Neural progenitor cell (in vitro differentiated cells): Measurements from ENCODE around the gene PDLIM1. TPM values are rescaled to one million over a fixed set of nuclear protein-coding genes. Genes with fewer than 3 reads are reported as not detected.

Experiments used
- DNase-seq: peaks from one replicate; pipeline ENCODE4 v3.0.0-alpha.2; 2016; ENCODE audit warnings: low spot score
- H2AFZ ChIP-seq: fragments of 200-600 bp; sonication (generic); replicated peaks from 2 replicates; pipeline ENCODE4 v1.6.1; 2016; ENCODE audit warnings: antibody characterized with exemption
- H3F3A ChIP-seq: fragments of 200-600 bp; sonication (generic); 2 replicates; pipeline ENCODE4 v1.6.1; 2016; ENCODE audit warnings: antibody characterized with exemption, low read depth
- H3K27ac ChIP-seq: fragments of 200-600 bp; sonication (generic); 2 replicates; pipeline ENCODE4 v1.5.1; 2016; ENCODE audit warnings: mild to moderate bottlenecking
- H3K27me3 ChIP-seq: fragments of 200-600 bp; sonication (generic); 2 replicates; pipeline ENCODE4 v1.6.1; 2016; ENCODE audit warnings: mild to moderate bottlenecking, moderate library complexity
- H3K36me3 ChIP-seq: fragments of 200-600 bp; sonication (generic); 2 replicates; pipeline ENCODE4 v1.5.1; 2016
- H3K4me1 ChIP-seq: fragments of 200-600 bp; sonication (generic); 2 replicates; pipeline ENCODE4 v1.6.1; 2016; ENCODE audit warnings: mixed run types
- H3K4me2 ChIP-seq: fragments of 200-600 bp; sonication (generic); 2 replicates; pipeline ENCODE4 v1.6.1; 2016
- H3K4me3 ChIP-seq: fragments of 200-600 bp; sonication (generic); 2 replicates; pipeline ENCODE4 v1.5.1; 2016
- H3K79me2 ChIP-seq: fragments of 200-600 bp; sonication (generic); 2 replicates; pipeline ENCODE4 v1.6.1; 2016; ENCODE audit warnings: low read depth
- H3K9ac ChIP-seq: fragments of 200-600 bp; sonication (generic); 2 replicates; pipeline ENCODE4 v1.6.1; 2016
- H3K9me3 ChIP-seq: fragments of 200-600 bp; sonication (generic); 2 replicates; pipeline ENCODE4 v1.5.1; 2016; ENCODE audit warnings: low read depth
- H4K20me1 ChIP-seq: fragments of 200-600 bp; sonication (generic); 2 replicates; pipeline ENCODE4 v1.6.1; 2016; ENCODE audit warnings: low read depth
- H3K27ac Mint-ChIP-seq: 3 replicates; pipeline ENCODE4 v1.8.0; 2021; ENCODE audit warnings: mixed read lengths
- H3K27me3 Mint-ChIP-seq: 2 replicates; pipeline ENCODE4 v1.8.0; 2022; ENCODE audit warnings: low read depth, mild to moderate bottlenecking, inconsistent platforms, moderate library complexity, mixed read lengths; ENCODE audit not compliant: insufficient read depth
- H3K36me3 Mint-ChIP-seq: 3 replicates; pipeline ENCODE4 v1.8.0; 2021; ENCODE audit warnings: mixed read lengths
- H3K4me1 Mint-ChIP-seq: 3 replicates; pipeline ENCODE4 v1.8.0; 2021; ENCODE audit warnings: mixed read lengths
- H3K4me3 Mint-ChIP-seq: 3 replicates; pipeline ENCODE4 v1.8.0; 2021; ENCODE audit warnings: mild to moderate bottlenecking, moderate library complexity, mixed read lengths
- H3K9me3 Mint-ChIP-seq: 3 replicates; pipeline ENCODE4 v1.8.0; 2020; ENCODE audit warnings: mixed read lengths
- EZH2 ChIP-seq: fragments of 200-600 bp; sonication (generic); IDR thresholded peaks from 2 replicates; pipeline ENCODE4 v1.6.1; 2017; ENCODE audit warnings: antibody characterized with exemption, mild to moderate bottlenecking, moderate library complexity
- EZH2phosphoT487 ChIP-seq: fragments of 200-600 bp; sonication (generic); IDR thresholded peaks from 2 replicates; pipeline ENCODE4 v1.6.1; 2017; ENCODE audit warnings: antibody characterized with exemption
- total RNA-seq: library from RNA; depleted of rRNA; stranded (reverse); fragments of >200 nt; gene quantifications from 2 replicates; pipeline ENCODE4 v1.2.3, GENCODE V29; 2015; ENCODE audit warnings: low replicate concordance
- TF ChIP-seq, protein P1 (sequence below): fragments of 200-600 bp; sonication (generic); IDR thresholded peaks from 2 replicates; pipeline ENCODE4 v1.5.1; 2017; ENCODE audit warnings: antibody characterized with exemption, mild to moderate bottlenecking

Gene PDLIM1
- total RNA-seq, 1 donor from 2014 or later, result 4.6 TPM

DNA sequence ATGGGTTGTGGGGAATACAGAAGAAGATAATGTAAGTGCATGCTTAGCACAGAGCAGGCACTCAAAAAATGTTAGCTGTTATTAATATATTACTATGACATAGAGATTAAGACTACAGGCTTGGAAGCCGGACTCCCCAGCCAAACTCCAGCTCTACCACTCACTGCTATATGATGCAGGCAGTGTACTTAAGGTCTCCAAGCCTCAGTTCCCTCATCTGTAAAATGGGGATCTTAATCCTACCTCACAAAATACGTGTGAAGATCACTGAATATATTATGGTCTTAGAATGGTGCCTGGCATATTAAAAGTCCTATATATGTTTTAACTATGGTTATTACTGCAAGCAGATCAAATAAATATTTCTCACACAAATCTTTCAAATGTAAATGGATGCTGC lies 5.2 kb downstream of the PDLIM1 start:
- no peak overlapping the region for H3K27ac Mint-ChIP-seq
- Histone ChIP-seq H3K27me3 (peaks cover 21% of the 10 kb centered on the region), H3K4me3 (no peak overlapping the region), H3F3A (no peaks in the 10 kb centered on the region), H3K9ac (no peak overlapping the region), H3K4me1 (peaks cover 13% of the 10 kb centered on the region), H2AFZ (no peak overlapping the region), H3K79me2 (peaks cover 6% of the 10 kb centered on the region), H3K36me3 (no peaks in the 10 kb centered on the region), H3K4me2 (no peak overlapping the region), H4K20me1 (no peaks in the 10 kb centered on the region), H3K9me3 (no peaks in the 10 kb centered on the region), H3K27ac (no peak overlapping the region)
- no peak overlapping the region for H3K4me3 Mint-ChIP-seq
- H3K27me3 Mint-ChIP-seq, result peaks cover 19% of the 10 kb centered on the region
- peaks cover 3% of the 10 kb centered on the region for H3K9me3 Mint-ChIP-seq
- TF ChIP-seq, protein P1, sequence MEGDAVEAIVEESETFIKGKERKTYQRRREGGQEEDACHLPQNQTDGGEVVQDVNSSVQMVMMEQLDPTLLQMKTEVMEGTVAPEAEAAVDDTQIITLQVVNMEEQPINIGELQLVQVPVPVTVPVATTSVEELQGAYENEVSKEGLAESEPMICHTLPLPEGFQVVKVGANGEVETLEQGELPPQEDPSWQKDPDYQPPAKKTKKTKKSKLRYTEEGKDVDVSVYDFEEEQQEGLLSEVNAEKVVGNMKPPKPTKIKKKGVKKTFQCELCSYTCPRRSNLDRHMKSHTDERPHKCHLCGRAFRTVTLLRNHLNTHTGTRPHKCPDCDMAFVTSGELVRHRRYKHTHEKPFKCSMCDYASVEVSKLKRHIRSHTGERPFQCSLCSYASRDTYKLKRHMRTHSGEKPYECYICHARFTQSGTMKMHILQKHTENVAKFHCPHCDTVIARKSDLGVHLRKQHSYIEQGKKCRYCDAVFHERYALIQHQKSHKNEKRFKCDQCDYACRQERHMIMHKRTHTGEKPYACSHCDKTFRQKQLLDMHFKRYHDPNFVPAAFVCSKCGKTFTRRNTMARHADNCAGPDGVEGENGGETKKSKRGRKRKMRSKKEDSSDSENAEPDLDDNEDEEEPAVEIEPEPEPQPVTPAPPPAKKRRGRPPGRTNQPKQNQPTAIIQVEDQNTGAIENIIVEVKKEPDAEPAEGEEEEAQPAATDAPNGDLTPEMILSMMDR, result no peak
- TF ChIP-seq EZH2, result no peak
- no peak for TF ChIP-seq EZH2phosphoT487
- no peaks in the 10 kb centered on the region for H3K36me3 Mint-ChIP-seq
- DNase-seq, result no peak
- peaks cover 5% of the 10 kb centered on the region for H3K4me1 Mint-ChIP-seq

DNA sequence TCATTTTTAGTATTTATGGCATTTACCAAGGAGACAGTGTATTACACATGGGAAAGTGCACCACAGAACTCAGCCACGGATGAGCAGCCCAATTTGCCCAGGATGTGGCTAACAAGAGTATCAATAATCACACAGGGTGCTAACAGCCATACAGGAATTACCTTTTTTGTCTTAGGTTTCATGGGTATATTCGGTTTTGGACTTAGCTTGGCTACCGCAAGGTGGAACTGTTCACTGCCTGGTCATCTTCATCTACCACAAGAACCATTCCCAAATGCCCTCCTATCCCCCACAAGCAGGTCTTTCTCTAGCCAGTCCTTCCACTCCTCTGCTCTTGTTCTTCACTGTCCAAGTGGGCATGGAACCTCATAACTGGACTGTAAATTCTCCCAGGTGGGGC lies 6.0 kb downstream of the PDLIM1 start:
- TF ChIP-seq, protein P1, result no peak
- TF ChIP-seq EZH2 (no peak), EZH2phosphoT487 (no peak)
- peaks cover 3% of the 10 kb centered on the region for H3K4me1 Mint-ChIP-seq
- H3K9ac ChIP-seq, result no peak overlapping the region
- H3K4me2 ChIP-seq, result no peak overlapping the region
- H3K9me3 Mint-ChIP-seq, result peaks cover 3% of the 10 kb centered on the region
- H3F3A ChIP-seq, result no peaks in the 10 kb centered on the region
- DNase-seq, result no peak
- H2AFZ ChIP-seq, result no peak overlapping the region
- peaks cover 13% of the 10 kb centered on the region for H3K27me3 Mint-ChIP-seq
- no peak overlapping the region for H3K27ac Mint-ChIP-seq
- H3K36me3 ChIP-seq, result no peaks in the 10 kb centered on the region
- H3K4me3 ChIP-seq, result no peak overlapping the region
- H3K4me1 ChIP-seq, result peaks cover 8% of the 10 kb centered on the region
- H3K9me3 ChIP-seq, result no peaks in the 10 kb centered on the region
- H3K27me3 ChIP-seq, result peaks cover 13% of the 10 kb centered on the region
- H3K27ac ChIP-seq, result no peak overlapping the region
- H3K4me3 Mint-ChIP-seq, result no peak overlapping the region
- H3K79me2 ChIP-seq, result peaks cover 11% of the 10 kb centered on the region
- H4K20me1 ChIP-seq, result no peaks in the 10 kb centered on the region
- H3K36me3 Mint-ChIP-seq, result no peaks in the 10 kb centered on the region

DNA sequence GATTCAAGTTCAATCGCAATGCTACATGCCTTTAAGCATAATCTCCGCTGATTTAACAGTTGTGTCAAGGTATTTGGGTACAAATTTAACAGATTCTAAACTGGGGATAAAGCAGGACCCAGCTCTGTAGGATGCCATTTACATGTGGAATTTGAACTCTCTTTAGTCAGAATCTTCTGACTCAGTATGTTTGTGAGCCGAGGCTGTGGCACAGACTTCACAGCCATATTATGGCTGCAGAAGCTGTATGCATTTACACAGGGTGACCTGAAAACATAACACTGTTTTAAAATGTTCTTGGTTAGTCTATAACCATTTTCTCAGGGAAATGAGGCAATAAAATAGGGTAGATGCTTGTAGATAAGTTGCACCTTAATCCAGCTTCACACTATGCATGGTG lies 8.7 kb downstream of the PDLIM1 start:
- no peaks in the 10 kb centered on the region for H3F3A ChIP-seq

More for the DNA sequence above, 8.7 kb downstream of the PDLIM1 start:
- Mint-ChIP-seq H3K4me3 (no peak overlapping the region), H3K27ac (no peak overlapping the region), H3K27me3 (peaks cover 2% of the 10 kb centered on the region), H3K36me3 (no peaks in the 10 kb centered on the region), H3K4me1 (no peaks in the 10 kb centered on the region), H3K9me3 (no peaks in the 10 kb centered on the region)
- H3K27ac ChIP-seq, result no peak overlapping the region
- no peaks in the 10 kb centered on the region for H3K27me3 ChIP-seq
- H2AFZ ChIP-seq, result no peak overlapping the region
- no peak overlapping the region for H3K4me2 ChIP-seq
- H3K9ac ChIP-seq, result no peak overlapping the region
- no peaks in the 10 kb centered on the region for H3K36me3 ChIP-seq
- H3K4me3 ChIP-seq, result no peak overlapping the region
- H3K79me2 ChIP-seq, result peaks cover 8% of the 10 kb centered on the region
- H3K4me1 ChIP-seq, result peaks cover 4% of the 10 kb centered on the region
- H4K20me1 ChIP-seq, result no peaks in the 10 kb centered on the region
- H3K9me3 ChIP-seq, result no peaks in the 10 kb centered on the region
- DNase-seq, result no peak
- no peak for TF ChIP-seq EZH2phosphoT487
- TF ChIP-seq EZH2, result no peak
- TF ChIP-seq, protein P1, result no peak
